LoVo (cell line): ENCODE results near the gene CCL26.

ENCODE experiments used
- DNase-seq: peaks from one replicate; pipeline ENCODE4 v3.0.0-alpha.2; 2016; ENCODE audit warnings: low spot score

The CCL26 gene

GRCh38 chr7:75772081-75773077 is at the start of gene CCL26:
CCL26 (minus strand) TSS chr7:75772211; CDS start chr7:75772176, 35 bp downstream.
- DNase-seq: peak; percentile 78

GRCh38 chr7:75820688-75821087 is 48.7 kb upstream of the CCL26 start:
- DNase-seq: no peak

GRCh38 chr7:75819711-75820110 is 47.7 kb upstream of the CCL26 start:
- DNase-seq: no peak

GRCh38 chr7:75818472-75818871 is 46.5 kb upstream of the CCL26 start:
- DNase-seq: no peak

GRCh38 chr7:75817116-75817515 is 45.1 kb upstream of the CCL26 start:
- DNase-seq: no peak

DNA sequence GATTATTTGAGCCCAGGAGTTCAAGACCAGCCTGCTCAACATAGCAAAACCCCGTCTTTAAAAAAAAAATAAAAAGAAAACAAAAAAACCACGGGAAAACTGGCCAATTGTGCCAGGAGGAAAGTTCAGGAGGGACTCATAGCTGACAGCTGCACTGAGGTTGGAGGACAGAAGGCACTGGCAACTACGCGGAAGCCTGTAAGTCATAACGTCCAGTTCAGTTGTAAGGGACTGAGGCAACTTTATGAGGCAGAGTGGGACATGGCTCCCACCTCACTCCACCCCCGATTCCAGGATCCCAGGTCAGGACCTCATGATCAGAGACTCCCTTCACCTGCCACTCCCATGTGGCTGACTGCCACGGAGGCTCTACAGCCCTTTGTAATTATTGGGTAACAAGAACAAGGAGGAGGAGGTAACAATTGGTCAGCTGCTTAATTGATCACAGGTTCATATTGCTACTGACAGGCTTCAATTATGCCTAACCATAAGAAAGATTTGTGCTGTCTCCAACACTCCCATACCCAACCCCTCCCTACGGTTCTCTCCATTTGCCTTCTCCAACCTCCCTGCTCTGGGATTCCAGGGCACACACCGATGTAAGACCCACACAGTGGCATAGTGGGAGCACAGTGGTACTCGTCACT is 43.5 kb upstream of the CCL26 start:
- DNase-seq: no peak

DNA sequence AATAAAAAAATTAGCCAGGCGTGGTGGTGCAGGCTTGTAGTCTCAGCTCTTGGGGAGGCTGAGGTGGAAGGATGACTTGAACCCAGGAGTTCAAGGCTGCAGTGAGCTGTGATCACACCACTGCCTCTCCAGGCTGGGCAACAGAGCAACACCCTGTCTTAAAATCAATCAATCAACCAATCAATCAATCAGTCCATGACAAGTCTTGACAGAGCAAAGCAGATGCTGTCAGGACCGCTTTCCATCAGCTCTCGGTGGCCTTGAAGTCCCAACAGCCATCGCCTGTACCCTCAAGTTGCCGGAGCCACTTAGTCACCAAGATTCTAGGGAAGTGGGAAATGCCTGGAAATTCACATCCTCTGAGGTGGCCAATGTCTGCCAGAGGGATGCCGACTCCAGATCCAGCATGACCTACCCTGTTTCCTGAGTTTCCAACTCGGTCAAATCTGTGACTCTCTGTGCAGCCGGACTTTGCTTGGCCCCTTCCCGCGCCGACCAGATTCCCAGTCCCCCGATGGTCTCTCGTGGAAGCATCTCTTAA is 42.5 kb upstream of the CCL26 start:
- no peak for DNase-seq

GRCh38 chr7:75813781-75814236 is 41.8 kb upstream of the CCL26 start, which contains the start of gene CCL24:
CCL24 (minus strand) TSS chr7:75813806; CDS start chr7:75813715, 91 bp downstream.
- no peak for DNase-seq

DNA sequence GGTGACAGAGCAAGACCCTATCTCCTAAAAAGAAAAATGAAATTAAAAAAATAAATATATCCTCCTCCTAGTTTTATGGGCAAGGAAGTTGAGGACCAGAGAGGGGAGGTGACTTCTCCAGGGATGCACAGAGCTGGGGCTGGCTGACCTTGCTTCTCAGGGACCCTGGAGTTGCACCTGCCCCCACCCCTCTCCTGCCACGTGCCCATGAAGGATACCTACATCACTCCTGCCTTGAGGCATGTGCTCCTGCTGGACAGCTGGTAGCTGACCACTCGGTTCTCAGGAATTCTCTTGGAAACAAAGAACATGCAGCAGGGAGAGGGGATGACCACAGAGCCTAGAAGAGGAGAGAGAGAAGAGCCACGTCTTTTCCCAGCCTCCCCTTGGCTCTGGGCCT is 41.1 kb upstream of the CCL26 start:
- DNase-seq: no peak

- no peak for DNase-seq
Measured at GRCh38 chr7:75811894-75812678, 40.1 kb upstream of the CCL26 start.

- no peak for DNase-seq
Measured at GRCh38 chr7:75809396-75809795, 37.4 kb upstream of the CCL26 start.

DNA sequence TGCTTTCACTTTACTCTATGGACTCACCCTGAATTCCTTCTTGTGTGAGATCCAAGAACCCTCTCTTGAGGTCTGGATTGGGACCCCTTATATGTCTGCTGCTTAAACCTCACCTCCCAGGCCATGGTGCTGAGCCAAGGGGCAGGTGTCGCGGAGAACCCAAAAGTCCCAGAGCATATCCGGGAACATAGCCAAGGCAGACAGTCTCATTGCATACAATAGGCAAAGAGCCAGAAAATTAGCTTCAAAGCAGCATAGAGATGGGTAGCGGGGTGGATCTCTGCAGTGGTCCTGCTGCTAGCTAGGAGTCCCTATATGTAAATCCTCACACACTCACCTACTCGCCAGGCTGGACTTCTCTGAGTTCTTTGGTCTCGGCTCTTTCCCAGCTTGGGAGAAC is 36.1 kb upstream of the CCL26 start:
- DNase-seq: no peak

DNA sequence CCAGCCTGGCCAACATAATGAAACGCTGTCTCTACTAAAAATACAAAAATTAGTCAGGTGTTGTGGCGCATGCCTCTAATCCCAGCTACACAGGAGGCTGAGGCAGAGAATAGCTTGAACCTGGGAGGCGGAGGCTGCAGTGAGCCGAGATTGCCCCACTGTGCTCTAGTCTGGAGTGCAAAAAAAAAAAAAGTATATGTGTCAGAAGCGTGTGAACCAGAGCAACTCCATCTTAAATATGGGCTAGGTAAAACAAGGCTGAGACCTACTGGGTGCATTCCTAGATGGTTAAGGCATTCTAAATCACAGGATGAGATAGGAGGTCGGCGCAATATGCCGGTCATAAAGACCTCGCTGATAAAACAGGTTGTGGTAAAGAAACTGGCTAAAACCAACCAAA is 35.4 kb upstream of the CCL26 start:
- no peak for DNase-seq

DNA sequence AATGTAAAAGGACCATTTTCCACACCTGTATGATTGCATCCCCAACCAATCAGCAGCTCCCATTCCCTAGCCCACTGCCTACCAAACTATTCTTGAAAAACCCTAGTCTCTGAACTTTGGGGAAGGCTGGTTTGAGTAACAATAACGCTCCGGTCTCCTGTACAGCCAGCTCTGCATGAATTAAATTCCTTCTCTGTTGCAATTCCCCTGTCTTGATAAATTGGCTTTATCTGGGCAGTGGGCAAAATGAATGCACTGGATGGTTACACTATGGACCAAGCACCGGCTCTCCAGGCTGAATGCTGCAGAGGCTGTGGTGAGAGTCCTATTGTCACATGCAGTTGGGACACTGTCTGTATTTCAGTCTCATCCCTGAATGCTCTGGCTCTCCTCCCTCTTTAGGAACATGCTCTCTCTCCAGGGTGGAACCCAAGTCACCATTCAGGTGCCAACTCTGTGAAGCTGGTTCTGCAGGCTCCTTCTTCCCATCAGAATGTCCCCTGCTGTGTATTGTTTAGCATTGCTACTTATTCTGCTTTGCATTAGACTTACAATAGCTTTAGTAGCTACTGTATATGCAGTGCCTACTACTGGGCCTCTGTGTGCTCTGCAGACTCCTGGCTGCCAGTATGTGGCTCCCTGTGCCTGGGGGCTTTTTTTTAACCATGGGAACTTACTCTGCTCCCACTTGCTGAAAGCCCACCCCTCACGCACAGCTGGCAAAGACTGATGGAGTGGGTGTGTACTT is 34.7 kb upstream of the CCL26 start:
- DNase-seq: no peak

DNA sequence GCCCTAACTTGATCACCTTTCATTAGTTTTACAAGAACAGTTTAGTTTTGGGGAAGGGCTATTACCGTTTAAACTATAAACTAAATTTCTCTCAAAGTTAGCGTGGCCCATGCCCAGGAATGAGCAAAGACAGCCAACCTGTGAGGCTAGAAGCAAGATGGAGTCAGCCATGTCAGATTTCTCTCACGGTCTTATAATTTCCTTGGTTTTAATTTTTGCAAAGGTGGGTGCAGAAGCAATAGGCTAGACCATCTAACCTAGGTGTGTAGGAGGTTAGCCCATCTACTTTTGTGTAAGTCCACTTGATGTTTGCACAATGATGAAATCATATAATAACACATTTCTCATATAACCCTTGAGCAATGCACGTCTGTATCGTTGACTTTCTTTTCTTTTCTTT is 32.7 kb upstream of the CCL26 start:
- DNase-seq: no peak

DNA sequence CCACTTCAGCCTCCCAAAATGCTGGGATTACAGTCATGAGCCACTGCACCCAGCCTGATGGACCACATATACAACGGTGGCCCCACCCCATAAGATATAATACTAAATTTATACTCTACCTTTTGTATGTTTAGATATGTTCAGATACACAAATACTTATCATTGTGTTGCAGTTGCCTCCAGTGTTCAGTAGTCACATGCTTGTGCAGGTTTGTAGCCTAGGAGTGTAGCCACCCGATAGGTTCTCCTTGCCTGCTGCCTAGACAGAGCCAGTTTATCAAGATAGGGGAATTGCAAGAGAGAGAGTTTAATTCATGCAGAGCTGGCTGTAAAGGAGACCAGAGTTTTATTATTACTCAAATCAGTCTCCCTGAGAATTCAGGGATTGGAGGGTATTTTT is 32.0 kb upstream of the CCL26 start:
- DNase-seq: no peak

- no peak for DNase-seq
Measured at GRCh38 chr7:75802552-75802821, 30.5 kb upstream of the CCL26 start.

GRCh38 chr7:75798770-75799169 is 26.8 kb upstream of the CCL26 start:
- DNase-seq: no peak

DNA sequence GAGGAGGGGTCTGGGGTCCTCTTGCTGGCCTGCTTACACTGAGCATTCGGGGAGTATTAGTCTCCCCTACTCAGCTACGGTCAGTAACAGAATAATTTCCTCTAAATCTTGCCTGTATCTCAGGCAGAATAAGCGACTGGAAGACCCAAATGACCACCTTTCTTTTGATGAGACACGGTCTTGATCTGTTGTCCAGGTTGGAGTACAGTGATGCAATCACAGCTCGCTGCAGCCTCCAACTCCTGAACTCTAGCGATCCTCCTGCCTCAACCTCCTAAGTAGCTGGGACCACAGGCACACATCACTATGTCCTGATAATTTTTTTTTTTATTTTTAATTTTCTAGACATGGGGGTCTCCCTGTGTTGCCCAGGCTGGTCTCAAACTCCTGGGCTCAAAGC is 24.4 kb upstream of the CCL26 start:
- no peak for DNase-seq

GRCh38 chr7:75795831-75796285 is 23.8 kb upstream of the CCL26 start:
- no peak for DNase-seq

- DNase-seq: no peak
Measured at GRCh38 chr7:75793676-75794075, 21.7 kb upstream of the CCL26 start.
